Epithelial cell of esophagus (primary cell): Measurements from ENCODE around the gene NELFB.

Experiments used
- DNase-seq: peaks from one replicate; pipeline ENCODE4 v3.0.0; 2010; ENCODE audit warnings: low read depth
- H3K4me3 ChIP-seq: 2 replicates; pipeline ENCODE4 v1.5.1; 2011; ENCODE audit warnings: mild to moderate bottlenecking, low read length, control low read depth
- TF ChIP-seq, protein P1 (sequence below): IDR thresholded peaks from 2 replicates; pipeline ENCODE4 v1.5.1; 2011; ENCODE audit warnings: low read depth, mild to moderate bottlenecking, low read length, control low read depth, inconsistent platforms; ENCODE audit not compliant: insufficient read depth; ENCODE audit errors: missing control alignments

The NELFB gene

DNA sequence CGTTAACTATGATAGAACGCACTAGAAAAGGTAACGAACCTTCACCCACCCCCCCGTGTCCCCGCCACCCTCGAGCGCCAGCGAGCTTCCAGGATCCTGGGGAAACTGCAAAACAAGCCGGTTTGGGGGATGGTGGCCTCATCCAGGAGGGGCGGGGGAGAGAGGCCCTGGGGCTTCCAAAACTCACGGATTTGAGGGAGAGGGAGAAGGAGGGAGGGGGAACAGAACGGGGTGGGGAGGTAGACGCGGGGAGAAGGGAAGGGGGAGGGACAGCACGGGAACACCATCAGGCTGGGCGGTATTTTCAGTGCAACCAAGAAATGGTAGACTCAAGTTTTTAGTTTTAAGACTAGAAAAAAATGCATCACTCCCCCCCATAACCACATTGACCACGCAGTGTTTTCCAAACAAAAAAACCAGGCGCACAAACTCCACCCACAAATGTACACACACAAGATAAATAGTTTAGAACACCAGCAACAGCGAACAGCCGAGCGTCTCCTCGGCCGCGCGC, 45.5 kb downstream of the NELFB start:
- DNase-seq: no peak
- TF ChIP-seq, protein P1, sequence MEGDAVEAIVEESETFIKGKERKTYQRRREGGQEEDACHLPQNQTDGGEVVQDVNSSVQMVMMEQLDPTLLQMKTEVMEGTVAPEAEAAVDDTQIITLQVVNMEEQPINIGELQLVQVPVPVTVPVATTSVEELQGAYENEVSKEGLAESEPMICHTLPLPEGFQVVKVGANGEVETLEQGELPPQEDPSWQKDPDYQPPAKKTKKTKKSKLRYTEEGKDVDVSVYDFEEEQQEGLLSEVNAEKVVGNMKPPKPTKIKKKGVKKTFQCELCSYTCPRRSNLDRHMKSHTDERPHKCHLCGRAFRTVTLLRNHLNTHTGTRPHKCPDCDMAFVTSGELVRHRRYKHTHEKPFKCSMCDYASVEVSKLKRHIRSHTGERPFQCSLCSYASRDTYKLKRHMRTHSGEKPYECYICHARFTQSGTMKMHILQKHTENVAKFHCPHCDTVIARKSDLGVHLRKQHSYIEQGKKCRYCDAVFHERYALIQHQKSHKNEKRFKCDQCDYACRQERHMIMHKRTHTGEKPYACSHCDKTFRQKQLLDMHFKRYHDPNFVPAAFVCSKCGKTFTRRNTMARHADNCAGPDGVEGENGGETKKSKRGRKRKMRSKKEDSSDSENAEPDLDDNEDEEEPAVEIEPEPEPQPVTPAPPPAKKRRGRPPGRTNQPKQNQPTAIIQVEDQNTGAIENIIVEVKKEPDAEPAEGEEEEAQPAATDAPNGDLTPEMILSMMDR: no peak
- H3K4me3 ChIP-seq: peak overlapping the region; percentile 66

DNA sequence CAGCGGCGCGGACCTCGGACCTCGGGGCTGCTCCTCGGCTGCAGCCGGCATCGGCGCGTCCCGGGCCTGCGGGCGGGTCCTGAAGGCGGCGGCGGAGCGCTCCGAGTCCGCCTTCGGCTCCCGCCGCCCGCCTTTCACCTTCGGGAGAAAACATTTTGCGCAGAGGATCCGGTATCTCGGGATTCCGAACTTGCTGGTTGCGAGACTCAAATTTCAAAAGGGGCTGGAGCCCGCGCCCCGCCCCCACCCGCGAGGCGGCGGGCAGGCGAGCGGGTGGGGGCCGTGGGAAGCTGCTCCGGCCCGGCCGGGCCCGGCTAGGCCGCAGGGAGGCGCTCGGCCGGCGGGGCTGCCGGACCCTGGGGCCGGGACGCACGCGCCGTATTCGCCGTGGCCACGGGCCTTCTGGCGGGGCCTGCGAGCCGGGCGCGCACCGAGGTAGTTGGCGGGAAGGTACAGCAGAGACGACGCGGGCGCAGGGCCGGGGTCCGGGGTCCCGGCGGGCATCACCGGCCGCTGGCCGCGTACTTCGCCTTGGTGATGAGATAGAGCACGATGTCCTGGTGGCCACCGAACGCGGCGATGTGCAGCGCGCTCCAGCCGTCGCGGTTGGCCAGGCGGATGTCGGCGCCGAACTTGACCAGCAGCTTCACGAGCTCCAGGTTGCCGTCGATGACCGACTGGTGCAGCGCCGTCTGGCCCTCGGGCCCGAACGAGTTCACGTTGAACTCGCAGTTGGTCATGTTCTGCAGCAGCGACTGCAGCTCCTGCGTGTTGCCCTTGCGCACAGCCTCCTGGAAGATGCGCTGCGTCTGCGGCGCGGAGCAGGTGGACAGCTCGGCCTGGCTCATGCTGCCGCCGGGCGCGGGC, 46.2 kb downstream of the NELFB start:
- peak overlapping the region; percentile 66 for H3K4me3 ChIP-seq
- DNase-seq: peak; percentile 62
- TF ChIP-seq, protein P1: no peak

DNA sequence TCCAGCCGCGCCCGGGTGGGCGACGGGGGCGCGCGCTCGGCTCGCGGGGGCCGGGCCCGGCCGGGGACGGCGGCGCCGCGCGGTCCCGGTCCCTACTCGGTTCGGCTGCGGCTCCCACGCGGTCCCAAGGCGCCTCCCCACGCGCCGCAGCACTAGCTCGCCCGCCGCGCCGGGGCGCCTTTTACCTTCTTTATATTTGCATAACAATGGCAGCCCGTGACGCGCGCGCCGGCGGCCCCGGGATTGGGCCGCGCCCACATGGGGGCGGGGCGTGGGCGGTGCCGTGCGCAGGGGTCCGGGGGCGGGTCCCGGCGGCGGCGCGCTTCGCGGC, 47.0 kb downstream of the NELFB start, which contains the start of gene NRARP:
NRARP (minus strand) TSS at position 154 of the 331 bp plus-strand sequence. CDS start 343 bp downstream, outside the sequence.
- H3K4me3 ChIP-seq: peak within 1 kb of the TSS; percentile 66
- TF ChIP-seq, protein P1: no peak
- DNase-seq: peak; percentile 89

DNA sequence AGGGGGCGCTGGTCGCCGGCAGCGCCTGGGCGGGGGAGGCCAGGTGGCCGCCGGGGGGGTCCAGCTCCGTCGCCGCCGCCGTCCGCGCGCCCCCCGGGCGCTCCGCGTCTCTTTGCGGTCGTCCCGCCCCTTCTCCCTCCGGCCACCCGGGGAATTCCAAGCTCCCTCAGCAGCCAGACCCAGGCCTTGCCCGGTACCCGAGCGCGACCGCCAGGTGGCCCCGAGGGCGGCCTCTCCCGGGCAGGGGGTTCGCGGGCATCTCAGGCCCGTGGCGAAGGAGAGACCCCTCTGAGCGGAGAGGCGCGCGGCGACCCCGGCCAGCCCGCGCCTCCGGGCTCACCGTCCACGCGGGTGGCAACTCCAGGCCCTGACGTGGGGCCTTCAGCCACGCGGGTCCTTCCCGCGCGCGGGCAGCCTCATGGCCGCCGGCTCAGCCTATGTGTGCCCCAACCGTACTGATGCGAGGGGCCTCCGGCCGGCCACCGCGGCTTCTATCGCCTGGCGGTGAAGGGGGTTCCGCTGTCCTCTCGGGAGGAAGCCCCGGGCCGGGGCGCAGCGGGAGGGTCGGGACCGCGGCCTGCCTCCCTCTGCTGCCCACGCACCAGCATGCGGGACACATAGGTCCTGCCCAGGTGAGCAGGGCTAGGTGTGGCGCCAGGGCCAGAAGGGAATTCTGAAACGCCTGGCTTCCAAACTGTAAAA, 47.5 kb downstream of the NELFB start:
- DNase-seq: no peak
- TF ChIP-seq, protein P1: peak; percentile 32
- peak overlapping the region; percentile 36 for H3K4me3 ChIP-seq

DNA sequence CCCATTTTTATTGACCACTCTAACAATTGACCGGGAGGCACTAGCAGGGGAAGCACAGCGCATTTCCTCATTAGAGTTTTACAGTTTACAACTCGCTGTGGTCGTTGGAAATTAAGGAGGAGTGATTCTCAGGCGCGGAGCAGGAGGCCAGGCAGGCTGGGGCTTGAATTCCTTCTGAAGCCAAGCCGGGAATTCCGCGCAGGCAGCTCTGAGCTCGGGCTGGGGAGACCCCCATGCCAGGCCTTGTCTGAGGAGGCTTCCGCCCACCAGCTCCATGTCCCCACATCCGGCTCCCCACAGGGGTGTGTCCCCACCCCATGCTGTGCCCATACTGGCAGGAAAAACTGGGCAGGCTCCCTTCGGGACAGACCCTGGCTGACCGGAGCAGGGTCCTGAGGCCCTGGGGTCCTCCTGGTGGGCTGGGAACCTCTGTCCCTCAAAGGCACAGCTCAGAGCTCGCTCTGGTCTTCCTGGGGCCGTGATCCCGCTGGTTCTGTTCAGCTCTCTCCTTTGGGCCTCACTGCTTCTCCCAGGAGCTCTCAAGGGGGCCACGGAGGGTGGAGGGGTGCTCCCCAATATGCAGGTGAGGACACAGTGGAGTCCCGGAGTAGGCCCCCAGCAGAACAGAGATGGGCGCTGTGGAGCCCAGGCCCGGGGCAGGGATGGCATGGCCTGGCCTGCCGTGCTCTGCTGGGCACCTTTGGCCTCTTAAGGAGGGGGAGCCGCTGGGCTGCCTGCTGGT, 48.2 kb downstream of the NELFB start:
- TF ChIP-seq, protein P1: no peak
- DNase-seq: peak; percentile 78
- H3K4me3 ChIP-seq: peak overlapping the region; percentile 36

- TF ChIP-seq, protein P1: no peak
- DNase-seq: no peak
- H3K4me3 ChIP-seq: no peak overlapping the region
Measured at GRCh38 chr9:137303893-137304382, 48.8 kb downstream of the NELFB start.
